H9 (cell line): ENCODE measurements around the gene MPC1L. TPM values are rescaled to one million over a fixed set of nuclear protein-coding genes. Genes with fewer than 3 reads are reported as not detected.

Experiments used
- DNase-seq: peaks from one replicate; pipeline ENCODE4 v3.0.0-alpha.2; 2017
- H2AFZ ChIP-seq: one replicate; pipeline ENCODE4 v1.6.1; 2013; ENCODE audit warnings: mild to moderate bottlenecking, low read length, control low read depth, moderate library complexity
- H2AK5ac ChIP-seq: 2 replicates; pipeline ENCODE4 v1.6.1; 2013; ENCODE audit warnings: low read length, control low read depth, mixed read lengths; ENCODE audit not compliant: insufficient read length
- H2BK120ac ChIP-seq: one replicate; pipeline ENCODE4 v1.6.1; 2013; ENCODE audit warnings: low read depth, mild to moderate bottlenecking, low read length, control low read depth, inconsistent platforms; ENCODE audit not compliant: poor library complexity, severe bottlenecking
- H2BK12ac ChIP-seq: 2 replicates; pipeline ENCODE4 v1.6.1; 2013; ENCODE audit warnings: low read length, control low read depth, mixed read lengths, low read depth; ENCODE audit not compliant: insufficient read length
- H2BK15ac ChIP-seq: 2 replicates; pipeline ENCODE4 v1.6.1; 2013; ENCODE audit warnings: low read depth, low read length, control low read depth
- H2BK20ac ChIP-seq: one replicate; pipeline ENCODE4 v1.6.1; 2013; ENCODE audit warnings: low read depth, mild to moderate bottlenecking, low read length, control low read depth, inconsistent platforms; ENCODE audit not compliant: poor library complexity, severe bottlenecking
- H2BK5ac ChIP-seq: 2 replicates; pipeline ENCODE4 v1.6.1; 2013; ENCODE audit warnings: low read length, control low read depth, mixed read lengths; ENCODE audit not compliant: insufficient read length
- H3K14ac ChIP-seq: 2 replicates; pipeline ENCODE4 v1.6.1; 2013; ENCODE audit warnings: low read length, control low read depth; ENCODE audit not compliant: insufficient read depth
- H3K18ac ChIP-seq: 2 replicates; pipeline ENCODE4 v1.6.1; 2013; ENCODE audit warnings: low read depth, mild to moderate bottlenecking, mixed read lengths, low read length, control low read depth; ENCODE audit not compliant: insufficient read length
- H3K23ac ChIP-seq: 2 replicates; pipeline ENCODE4 v1.6.1; 2013; ENCODE audit warnings: low read length, control low read depth, mixed read lengths, low read depth; ENCODE audit not compliant: insufficient read length
- H3K23me2 ChIP-seq: 2 replicates; pipeline ENCODE4 v1.6.1; 2013; ENCODE audit warnings: low read depth, mild to moderate bottlenecking, mixed read lengths, low read length, control low read depth; ENCODE audit not compliant: insufficient read length, poor library complexity, severe bottlenecking
- H3K27ac ChIP-seq: 2 replicates; pipeline ENCODE4 v1.5.1; 2013; ENCODE audit warnings: low read length, control low read depth, mixed read lengths, low read depth; ENCODE audit not compliant: insufficient read length
- H3K27me3 ChIP-seq: 2 replicates; pipeline ENCODE4 v1.6.1; 2013; ENCODE audit warnings: low read length, control low read depth, inconsistent platforms; ENCODE audit not compliant: insufficient read depth
- H3K4ac ChIP-seq: 2 replicates; pipeline ENCODE4 v1.6.1; 2013; ENCODE audit warnings: low read depth, mild to moderate bottlenecking, control low read depth, inconsistent platforms, low read length, moderate library complexity
- H3K4me1 ChIP-seq: 2 replicates; pipeline ENCODE4 v1.6.1; 2013; ENCODE audit warnings: low read length, control low read depth, inconsistent platforms; ENCODE audit not compliant: insufficient read depth
- H3K4me2 ChIP-seq: 2 replicates; pipeline ENCODE4 v1.6.1; 2013; ENCODE audit warnings: low read length, control low read depth, mixed read lengths; ENCODE audit not compliant: insufficient read length, insufficient read depth
- H3K56ac ChIP-seq: 2 replicates; pipeline ENCODE4 v1.6.1; 2013; ENCODE audit warnings: low read depth, mild to moderate bottlenecking, mixed read lengths, low read length, control low read depth; ENCODE audit not compliant: insufficient read length
- H3K79me1 ChIP-seq: 2 replicates; pipeline ENCODE4 v1.6.1; 2013; ENCODE audit warnings: low read depth, mild to moderate bottlenecking, moderate library complexity, low read length, control low read depth, inconsistent platforms; ENCODE audit not compliant: insufficient read depth, poor library complexity, severe bottlenecking
- H3K79me2 ChIP-seq: 2 replicates; pipeline ENCODE4 v1.6.1; 2013; ENCODE audit warnings: low read length, control low read depth, inconsistent platforms; ENCODE audit not compliant: insufficient read depth
- H3K9ac ChIP-seq: 2 replicates; pipeline ENCODE4 v1.6.1; 2013; ENCODE audit warnings: low read length, control low read depth, mixed read lengths; ENCODE audit not compliant: insufficient read length; ENCODE audit errors: extremely low read depth
- H3K9me3 ChIP-seq: one replicate; pipeline ENCODE4 v1.6.1; 2013; ENCODE audit warnings: low read depth, low read length, inconsistent platforms; ENCODE audit not compliant: control insufficient read depth
- H3T11ph ChIP-seq: one replicate; pipeline ENCODE4 v1.6.1; 2013; ENCODE audit warnings: mild to moderate bottlenecking, low read length, control low read depth, inconsistent platforms
- H4K20me1 ChIP-seq: one replicate; pipeline ENCODE4 v1.6.1; 2013; ENCODE audit not compliant: control insufficient read depth, insufficient read length, insufficient read depth
- H4K5ac ChIP-seq: 2 replicates; pipeline ENCODE4 v1.6.1; 2013; ENCODE audit warnings: low read depth, mild to moderate bottlenecking, mixed read lengths, low read length, control low read depth; ENCODE audit not compliant: insufficient read length
- H4K8ac ChIP-seq: replicated peaks from 2 replicates; pipeline ENCODE4 v1.6.1; 2013; ENCODE audit warnings: low read length, control low read depth, mixed read lengths, low read depth; ENCODE audit not compliant: insufficient read length
- H4K91ac ChIP-seq: 2 replicates; pipeline ENCODE4 v1.6.1; 2013; ENCODE audit warnings: low read depth, mild to moderate bottlenecking, moderate library complexity, mixed read lengths, low read length, control low read depth; ENCODE audit not compliant: insufficient read length
- H3K27ac Mint-ChIP-seq, 3 experiments: 2 replicates in 2 of 3; 3 replicates in 1 of 3; pipeline ENCODE4 v1.8.0; 2020 to 2021; ENCODE audit warnings: mixed read lengths in 3 of 3, mild to moderate bottlenecking in 1 of 3, moderate library complexity in 1 of 3
- H3K27me3 Mint-ChIP-seq: 2 replicates; pipeline ENCODE4 v1.8.0; 2021; ENCODE audit warnings: low read depth, mild to moderate bottlenecking, moderate library complexity, mixed read lengths
- H3K36me3 Mint-ChIP-seq, 3 experiments: 2 replicates in 2 of 3; 3 replicates in 1 of 3; pipeline ENCODE4 v1.8.0; 2020 to 2021; ENCODE audit warnings: low read depth in 3 of 3, mixed read lengths in 3 of 3; ENCODE audit not compliant: insufficient read depth in 1 of 3
- H3K4me1 Mint-ChIP-seq, 2 experiments: 2 replicates each; pipeline ENCODE4 v1.8.0; 2020; ENCODE audit warnings: mixed read lengths in 2 of 2
- H3K4me3 Mint-ChIP-seq, 2 experiments: 2 replicates in 1 of 2; 3 replicates in 1 of 2; pipeline ENCODE4 v1.8.0; 2020 to 2021; ENCODE audit warnings: mild to moderate bottlenecking in 2 of 2, mixed read lengths in 2 of 2, moderate library complexity in 1 of 2
- H3K9me3 Mint-ChIP-seq, 2 experiments: 2 replicates in 1 of 2; 3 replicates in 1 of 2; pipeline ENCODE4 v1.8.0; 2020; ENCODE audit warnings: mild to moderate bottlenecking in 2 of 2, mixed read lengths in 2 of 2, moderate library complexity in 1 of 2
- CTCF ChIP-seq: fragments of 200-600 bp; sonication (generic); conservative IDR thresholded peaks from 3 replicates; pipeline ENCODE4 v1.8.0; 2021; ENCODE audit warnings: antibody characterized with exemption, mild to moderate bottlenecking
- WGBS: extraction: QIAGEN DNeasy Blood & Tissue Kit; methylation state at CpG from one replicate; pipeline ENCODE4 v1.1.7; 2013; ENCODE audit warnings: missing lambda C conversion rate, low lambda C conversion rate, mixed read lengths; ENCODE audit not compliant: insufficient read length; ENCODE audit errors: extremely low coverage; 5-methylcytosine and 5-hydroxymethylcytosine counted together
- total RNA-seq: library from RNA; stranded (reverse); gene quantifications from 2 replicates; pipeline ENCODE4 v1.2.1, GENCODE V29; 2021

Gene MPC1L
- total RNA-seq, 1 experiment from 2014 or later, result not detected

- no peaks in the 10 kb centered on the region for H3K27me3 Mint-ChIP-seq
- Histone ChIP-seq H3K56ac (no peak overlapping the region), H2BK12ac (no peak overlapping the region), H3K18ac (no peak overlapping the region), H4K5ac (no peak overlapping the region), H2AK5ac (no peak overlapping the region), H3K9me3 (no peaks in the 10 kb centered on the region), H3K23ac (no peak overlapping the region), H2BK15ac (no peak overlapping the region), H3K79me1 (no peaks in the 10 kb centered on the region), H2BK20ac (no peak overlapping the region), H2AFZ (no peak overlapping the region), H3K27ac (no peak overlapping the region), H2BK5ac (no peak overlapping the region), H4K20me1 (no peaks in the 10 kb centered on the region), H4K91ac (no peak overlapping the region), H3K23me2 (no peaks in the 10 kb centered on the region), H3K4me2 (no peak overlapping the region), H3K9ac (no peak overlapping the region), H3K4ac (no peak overlapping the region), H3K14ac (no peak overlapping the region), H3K79me2 (peaks cover 7% of the 10 kb centered on the region; the same call in 1 of the 2 replicates), H4K8ac (no peak overlapping the region), H2BK120ac (no peak overlapping the region), H3K4me1 (no peaks in the 10 kb centered on the region), H3K27me3 (no peaks in the 10 kb centered on the region), H3T11ph (no peak overlapping the region)
- no peak for TF ChIP-seq CTCF
- H3K4me1 Mint-ChIP-seq, result peaks cover 10 to 24% of the 10 kb centered on the region in 2 experiments
- no peak for DNase-seq
- H3K9me3 Mint-ChIP-seq, result peaks cover 49 to 57% of the 10 kb centered on the region in 2 experiments
- no CpG with 5 or more reads among the region's 4 CpGs for WGBS
- H3K27ac Mint-ChIP-seq, result peak overlapping the region in 2 of 3 experiments; percentile 27 to 41; a peak in 3 of 7 replicates
- peak overlapping the region; percentile 43 to 47 for H3K4me3 Mint-ChIP-seq
- peaks cover 10 to 35% (median 29%) of the 10 kb centered on the region in 3 experiments for H3K36me3 Mint-ChIP-seq
Observed at GRCh38 chrX:40644821-40645358, 21.7 kb downstream of the MPC1L start.
